GM20431 (cell line): ENCODE results near the gene IL19.
"Not testable (repeated sequence)": the region's sequence is repeated elsewhere in the genome, so short reads cannot be mapped to it uniquely, and the experiment has no call there.

ENCODE experiments used
- in situ Hi-C: fragments of 300-500 bp; cut with MseI, MboI; formaldehyde crosslinking; loops from one replicate; pipeline ENCODE4 v1.15.0; 2020; ENCODE audit warnings: low sequenced_read_pairs; ENCODE audit not compliant: unreplicated experiment

Gene IL19

GRCh38 chr1:206847337-206847834, 76.8 kb downstream of the IL19 start:
- in situ Hi-C loops, result no loop called here

DNA sequence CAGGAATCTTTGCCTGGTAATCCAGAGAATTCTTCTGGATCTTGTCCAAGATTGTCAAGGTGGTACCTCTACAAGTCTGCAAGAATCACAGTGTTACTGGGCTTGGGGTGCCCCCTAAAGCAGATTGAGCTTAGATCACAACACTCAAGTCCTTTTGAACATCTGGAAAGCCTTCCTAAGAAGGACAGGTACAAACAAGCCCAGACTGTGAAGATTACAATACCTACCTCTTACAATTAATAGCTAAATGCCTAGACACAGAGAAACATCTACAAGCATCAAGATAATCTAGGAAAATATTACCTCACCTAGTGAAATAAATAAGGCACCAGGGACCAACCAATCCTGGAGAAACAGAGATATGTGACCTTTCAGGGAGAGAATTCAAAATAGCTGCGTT, 77.4 kb downstream of the IL19 start:
- in situ Hi-C loops, result no loop called here

GRCh38 chr1:206850401-206850800, 79.8 kb downstream of the IL19 start:
- in situ Hi-C loops, result no loop called here

DNA sequence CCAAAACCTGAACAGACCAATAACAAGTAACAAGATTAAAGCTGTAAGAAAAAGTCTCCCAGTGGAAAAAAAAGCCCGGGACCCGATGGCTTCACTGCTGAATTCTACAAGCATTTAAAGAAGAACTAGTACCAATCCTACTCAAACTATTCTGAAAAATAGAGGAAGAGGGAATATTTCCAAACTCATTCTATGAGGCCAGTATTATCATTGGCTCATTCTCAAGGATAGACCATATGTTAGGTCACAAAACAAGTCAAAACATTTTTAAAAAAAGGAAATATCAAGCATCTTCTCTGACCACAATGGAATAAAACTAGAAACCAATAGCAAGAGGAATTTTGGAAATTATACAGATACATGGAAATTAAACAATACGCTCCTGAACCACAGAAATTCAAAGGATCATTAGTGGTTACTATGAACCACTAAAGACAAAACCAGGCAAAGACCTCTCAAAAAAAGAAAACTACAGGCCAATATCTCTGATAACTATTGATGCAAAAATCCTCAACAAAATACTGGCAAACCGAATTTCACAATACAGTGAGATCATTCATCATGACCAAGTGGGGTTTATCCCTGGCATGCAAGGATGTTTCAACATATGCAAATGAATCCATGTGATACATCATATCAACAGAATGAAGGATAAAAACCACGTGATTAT, 80.9 kb downstream of the IL19 start:
- in situ Hi-C loops, result no loop called here

GRCh38 chr1:206852662-206853061, 82.1 kb downstream of the IL19 start:
- in situ Hi-C loops, result not testable (repeated sequence)

- in situ Hi-C loops, result not testable (repeated sequence)
These were observed 83.1 kb downstream of the IL19 start for GRCh38 chr1:206853696-206854095.

- in situ Hi-C loops, result no loop called here
These were observed 84.0 kb downstream of the IL19 start for GRCh38 chr1:206854401-206855129.

DNA sequence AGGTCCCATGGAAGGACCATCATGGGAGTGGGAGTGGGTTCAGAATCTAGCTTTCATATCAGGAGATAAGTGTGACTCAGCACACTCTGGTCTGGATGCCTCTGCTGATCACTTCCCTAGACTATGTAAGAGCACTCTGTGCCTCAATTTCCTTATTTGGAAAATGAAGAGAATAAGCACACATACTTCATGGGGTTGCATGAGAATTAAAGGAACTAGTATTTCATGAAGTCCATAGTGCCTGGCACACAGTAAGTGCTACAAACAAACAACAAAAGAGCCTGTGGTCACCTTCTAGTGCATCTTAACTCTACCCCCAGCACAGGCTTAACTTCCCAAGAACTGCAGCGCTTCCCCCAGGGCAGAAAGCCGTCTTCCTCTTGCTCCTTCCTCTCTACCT, 85.3 kb downstream of the IL19 start:
- in situ Hi-C loops, result no loop called here

DNA sequence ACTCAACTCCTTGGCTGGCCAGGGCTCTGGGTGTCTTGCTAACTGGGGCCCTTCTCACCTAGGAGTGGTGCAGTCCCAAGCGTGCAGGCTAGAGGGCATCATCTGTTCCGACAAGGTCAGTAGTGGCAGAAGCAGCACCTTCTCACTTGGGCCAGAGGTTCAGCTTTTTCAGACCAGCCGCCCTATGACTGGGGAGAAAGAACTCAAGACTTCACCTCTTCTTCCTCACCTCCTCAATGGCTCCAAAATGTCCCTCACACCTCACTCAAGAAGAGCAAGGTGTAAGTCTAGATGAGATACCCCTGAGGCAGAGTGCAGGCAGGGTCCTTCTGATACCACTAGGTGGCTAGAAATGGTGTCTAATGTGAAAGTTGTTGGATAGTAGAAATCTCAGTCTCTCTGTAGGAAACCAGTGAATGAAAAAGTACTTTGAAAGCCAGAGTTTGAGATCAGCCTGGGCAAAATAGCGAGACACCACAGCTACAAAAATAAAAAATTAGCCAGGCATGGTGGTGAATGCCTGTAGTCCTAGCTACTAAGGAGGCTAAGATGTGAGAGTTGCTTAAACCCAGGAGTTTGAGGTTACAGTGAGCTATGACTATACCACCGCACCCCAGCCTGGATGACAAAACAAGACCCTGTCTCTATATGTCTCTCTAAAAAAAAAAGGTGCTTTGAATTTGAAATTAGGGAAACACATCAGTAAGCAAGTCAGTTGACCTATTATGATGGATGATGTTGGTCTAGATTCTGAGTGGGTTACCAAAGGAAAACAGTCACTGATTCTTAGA, 86.3 kb downstream of the IL19 start:
- in situ Hi-C loops, result no loop called here

- in situ Hi-C loops, result no loop called here
These were observed 88.5 kb downstream of the IL19 start for GRCh38 chr1:206859082-206859521.

GRCh38 chr1:206860165-206860564, 89.6 kb downstream of the IL19 start:
- in situ Hi-C loops, result no loop called here

DNA sequence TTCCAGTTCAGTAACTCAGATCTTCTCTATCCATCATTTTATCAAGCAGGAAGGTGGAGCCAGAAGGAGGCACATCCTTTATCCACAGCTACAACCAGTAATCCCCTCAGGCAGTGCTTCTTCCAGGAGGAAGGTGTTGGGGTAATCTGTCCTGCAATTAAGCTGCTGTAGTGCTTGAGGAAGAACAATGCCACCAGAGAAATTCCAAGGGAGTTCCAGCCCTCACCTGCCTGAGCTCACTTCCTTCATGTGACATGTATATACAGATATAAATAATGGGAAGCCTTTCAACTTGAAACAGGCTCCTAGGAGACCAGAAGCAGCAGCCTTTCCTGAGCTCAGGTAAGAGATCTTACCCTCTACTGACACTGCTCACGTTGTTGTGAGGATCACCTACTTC, 92.7 kb downstream of the IL19 start:
- in situ Hi-C loops, result no loop called here

- in situ Hi-C loops, result no loop called here
These were observed 94.5 kb downstream of the IL19 start, which contains the start of gene IL20 for GRCh38 chr1:206864939-206865671. Gene IL20, plus strand, starts transcription at chr1:206865623. Its CDS starts 230 bp downstream, at chr1:206865853.

GRCh38 chr1:206866062-206866461, 95.5 kb downstream of the IL19 start:
- in situ Hi-C loops, result no loop called here

DNA sequence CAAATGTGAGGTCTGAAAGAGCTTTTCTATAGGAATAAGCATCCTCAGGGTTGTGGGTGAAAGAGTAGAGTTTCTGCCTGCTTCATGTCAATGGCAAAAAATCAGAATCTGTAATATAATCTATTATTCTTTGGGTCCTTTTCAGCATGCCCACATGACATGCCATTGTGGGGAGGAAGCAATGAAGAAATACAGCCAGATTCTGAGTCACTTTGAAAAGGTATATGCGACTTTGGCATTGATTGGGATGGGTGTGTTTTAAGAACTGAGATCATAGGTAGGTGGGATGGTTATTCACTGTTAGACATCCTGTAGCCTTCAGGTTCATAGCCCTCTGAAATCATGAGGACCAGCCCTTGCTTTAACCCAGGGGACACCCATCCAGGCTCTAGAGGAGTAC, 96.7 kb downstream of the IL19 start:
- in situ Hi-C loops, result no loop called here

GRCh38 chr1:206867716-206868115, 97.1 kb downstream of the IL19 start:
- in situ Hi-C loops, result no loop called here

DNA sequence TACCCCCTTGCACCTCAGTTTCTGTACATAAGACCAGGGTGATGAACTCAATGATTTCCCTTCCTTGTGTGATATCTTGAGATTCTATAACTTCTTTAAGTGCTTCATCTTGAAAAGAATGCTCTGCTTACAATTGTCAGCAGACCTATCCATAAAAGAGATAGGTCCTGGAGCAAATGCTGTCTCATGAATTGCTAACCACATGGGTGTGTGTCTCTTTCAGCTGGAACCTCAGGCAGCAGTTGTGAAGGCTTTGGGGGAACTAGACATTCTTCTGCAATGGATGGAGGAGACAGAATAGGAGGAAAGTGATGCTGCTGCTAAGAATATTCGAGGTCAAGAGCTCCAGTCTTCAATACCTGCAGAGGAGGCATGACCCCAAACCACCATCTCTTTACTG, 97.7 kb downstream of the IL19 start:
- in situ Hi-C loops, result no loop called here

GRCh38 chr1:206872139-206872538, 101.6 kb downstream of the IL19 start:
- in situ Hi-C loops, result no loop called here

DNA sequence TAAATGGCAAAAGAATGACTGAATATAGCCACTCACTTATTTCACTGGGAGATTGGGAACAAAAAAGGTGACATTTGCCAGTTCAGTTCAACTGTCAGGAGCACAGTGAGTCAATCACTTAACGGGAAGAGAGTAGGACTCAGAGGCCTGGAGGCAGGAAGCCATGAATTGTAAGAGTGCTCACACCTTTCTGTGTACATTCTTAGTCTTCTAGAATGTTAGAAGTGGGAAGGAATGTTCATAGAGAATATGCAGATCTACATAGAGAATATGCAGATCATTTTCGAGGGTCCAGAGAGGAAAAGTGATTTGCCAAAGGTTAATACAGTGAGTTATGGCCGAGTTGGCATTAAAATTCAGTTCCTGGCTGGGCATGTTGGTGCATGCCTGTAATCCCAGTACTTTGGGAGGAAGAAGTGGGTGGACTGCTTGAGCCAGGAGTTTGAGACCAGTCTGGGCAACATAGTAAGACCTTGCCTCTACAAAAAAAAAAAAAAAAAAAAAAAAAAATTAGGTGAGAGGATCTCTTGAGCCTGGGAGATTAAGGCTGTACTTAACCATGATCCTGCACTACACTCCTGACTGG, 103.1 kb downstream of the IL19 start:
- in situ Hi-C loops, result no loop called here
